Measurements from ENCODE around the gene MAPK1. TPM values are rescaled to one million over a fixed set of nuclear protein-coding genes. Genes with fewer than 3 reads are reported as not detected.

The MAPK1 gene
- total and polyA plus RNA-seq, 9 of the 15 experiments (the other 6 are each of a cell fraction or from before 2014, with no cell fraction given) = 46.3 to 575 (median 283) TPM

GRCh38 chr22:21712751-21713427 is 154.6 kb downstream of the MAPK1 start (continued):
- no peak for TF ChIP-seq MGA (IDR thresholded peaks at IDR 0.05)
- TF ChIP-seq POLR2B (IDR thresholded peaks at IDR 0.05; ENCODE audit: low read depth, partially characterized antibody) = no peak
- no peak for TF ChIP-seq HLTF (IDR thresholded peaks at IDR 0.05)
- peak; percentile 91; the same call in 1 of the 2 replicates for TF ChIP-seq CCAR2 (IDR thresholded peaks at IDR 0.05; ENCODE audit: low read depth, low read length)
- TF ChIP-seq ZBTB43 (CRISPR knock-in tag; IDR thresholded peaks at IDR 0.05) = no peak
- no peak for TF ChIP-seq GTF2B (IDR thresholded peaks at IDR 0.05; ENCODE audit: extremely low read depth, insufficient read length)
- no peak for TF ChIP-seq ZNF668 (CRISPR knock-in tag; IDR thresholded peaks at IDR 0.05)
- TF ChIP-seq ATF2 (CRISPR knock-in tag; IDR thresholded peaks at IDR 0.05) = no peak
- 0 out of 2 replicates have a peak, but pooled peaks have one; percentile 15 for TF ChIP-seq HNRNPUL1 (IDR thresholded peaks at IDR 0.05; ENCODE audit: low read length)
- TF ChIP-seq ZNF644 (tag; IDR thresholded peaks at IDR 0.05; ENCODE audit: low read depth) = no peak
- no peak for TF ChIP-seq SRSF7 (optimal IDR thresholded peaks at IDR 0.05; ENCODE audit: low read depth, low read length)
- TF ChIP-seq ZBTB8A (IDR thresholded peaks at IDR 0.05; ENCODE audit: partially characterized antibody) = no peak
- no peak for TF ChIP-seq ZFPM2 (CRISPR knock-in tag; IDR thresholded peaks at IDR 0.05)
- no peak for TF ChIP-seq CREM (IDR thresholded peaks at IDR 0.05; ENCODE audit: low read depth)
